ENCODE results near the gene LEMD1. TPM values are rescaled to one million over a fixed set of nuclear protein-coding genes. Genes with fewer than 3 reads are reported as not detected.
A peak's percentile ranks its signal among the peaks of the same experiment; 100 is the strongest.

The LEMD1 gene
- total RNA-seq, 1 donor, result not detected

GRCh38 chr1:205451759-205452164, 29.9 kb upstream of the LEMD1 start:
- no peak overlapping the region for H3K4me3 ChIP-seq (ENCODE audit: low read depth, low read length)
- no peak for TF ChIP-seq CTCF (IDR thresholded peaks at IDR 0.05; ENCODE audit: insufficient read depth, low read depth, low read length)
- no peak for DNase-seq (ENCODE audit: low read depth)

DNA sequence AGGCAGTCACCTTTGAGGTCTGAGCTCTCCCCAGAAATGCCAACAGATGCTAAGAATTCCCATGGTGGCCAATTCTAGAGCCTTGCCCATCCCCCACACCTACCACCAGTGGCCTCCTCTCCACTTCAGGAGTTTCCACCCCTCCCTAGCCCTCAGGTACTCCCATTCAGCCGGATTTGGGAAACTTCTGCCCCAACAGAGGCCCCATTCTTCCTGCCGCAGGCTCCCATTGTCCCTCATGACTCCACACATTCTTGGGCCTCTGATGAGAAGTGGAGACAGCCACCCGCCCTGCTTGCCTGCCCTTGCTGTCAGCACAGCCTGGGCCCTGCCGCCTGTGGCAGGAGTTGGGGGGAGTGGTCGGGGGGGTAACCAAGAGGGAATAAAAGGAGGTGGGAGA, 29.3 kb upstream of the LEMD1 start:
- TF ChIP-seq CTCF (IDR thresholded peaks at IDR 0.05; ENCODE audit: insufficient read depth, low read depth, low read length), result no peak
- DNase-seq (ENCODE audit: low read depth), result no peak

DNA sequence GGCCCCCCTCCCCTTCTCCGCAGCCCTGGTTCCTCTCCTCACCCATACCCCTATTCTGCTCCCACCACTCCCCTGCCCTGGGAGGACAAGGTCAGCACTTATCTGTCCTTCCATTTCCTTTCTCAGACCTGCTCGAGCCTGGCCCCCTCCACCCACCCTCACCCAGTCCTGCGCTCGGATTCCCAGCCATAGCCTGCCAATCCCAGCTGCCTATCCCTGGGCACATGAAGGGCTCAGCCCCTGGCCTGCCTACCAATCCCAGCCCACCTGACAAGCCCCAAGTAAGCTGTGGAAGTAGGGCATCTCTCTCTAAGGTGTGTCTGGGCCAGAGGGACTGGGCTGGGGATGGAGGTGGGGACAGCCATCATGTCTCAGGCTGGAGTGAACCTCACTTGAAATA, 28.6 kb upstream of the LEMD1 start:
- no peak overlapping the region for H3K4me3 ChIP-seq (ENCODE audit: low read depth, low read length)
- DNase-seq (ENCODE audit: low read depth), result no peak

More for the DNA sequence above, 29.3 kb upstream of the LEMD1 start:
- H3K4me3 ChIP-seq (ENCODE audit: low read depth, low read length), result no peak overlapping the region

DNA sequence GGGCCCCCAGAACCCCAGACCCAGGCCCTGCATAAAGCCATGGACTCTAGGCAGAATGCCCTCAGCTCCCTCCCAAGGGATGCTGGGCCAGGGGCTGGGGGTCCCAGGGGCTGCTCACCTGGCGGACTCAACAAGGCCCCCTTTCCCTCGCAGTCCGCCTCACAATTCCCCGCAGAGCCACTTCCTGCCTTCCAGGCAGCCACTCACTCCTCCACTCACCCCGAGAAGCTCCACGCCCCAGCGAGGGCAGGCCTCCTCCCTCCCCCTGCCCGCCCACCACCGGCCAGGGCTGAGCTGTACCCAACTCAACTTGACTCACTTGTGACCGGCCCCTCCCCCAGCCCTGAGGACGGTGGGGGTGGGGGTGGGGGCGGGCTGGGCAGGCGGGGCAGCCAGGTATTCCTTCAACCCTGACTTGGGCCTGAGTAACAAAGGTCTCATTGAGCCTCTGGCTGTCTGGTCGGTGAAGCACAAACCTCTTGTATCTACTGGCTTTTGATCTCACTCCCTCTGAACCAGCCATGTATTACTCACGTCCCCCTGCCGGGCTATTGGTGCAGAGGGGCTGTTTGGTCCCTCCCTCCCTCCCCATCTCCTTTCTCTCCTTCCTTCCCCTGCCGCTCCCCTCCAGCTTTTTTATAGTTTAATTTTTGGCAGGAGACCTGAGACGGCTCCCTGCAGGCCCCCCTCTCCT, 28.0 kb upstream of the LEMD1 start:
- DNase-seq (ENCODE audit: low read depth), result peak; percentile 17
- peak overlapping the region; percentile 38 for H3K4me3 ChIP-seq (ENCODE audit: low read depth, low read length)
- no peak for TF ChIP-seq CTCF (IDR thresholded peaks at IDR 0.05; ENCODE audit: insufficient read depth, low read depth, low read length)

More for the DNA sequence above, 28.6 kb upstream of the LEMD1 start:
- TF ChIP-seq CTCF (IDR thresholded peaks at IDR 0.05; ENCODE audit: insufficient read depth, low read depth, low read length), result no peak

DNA sequence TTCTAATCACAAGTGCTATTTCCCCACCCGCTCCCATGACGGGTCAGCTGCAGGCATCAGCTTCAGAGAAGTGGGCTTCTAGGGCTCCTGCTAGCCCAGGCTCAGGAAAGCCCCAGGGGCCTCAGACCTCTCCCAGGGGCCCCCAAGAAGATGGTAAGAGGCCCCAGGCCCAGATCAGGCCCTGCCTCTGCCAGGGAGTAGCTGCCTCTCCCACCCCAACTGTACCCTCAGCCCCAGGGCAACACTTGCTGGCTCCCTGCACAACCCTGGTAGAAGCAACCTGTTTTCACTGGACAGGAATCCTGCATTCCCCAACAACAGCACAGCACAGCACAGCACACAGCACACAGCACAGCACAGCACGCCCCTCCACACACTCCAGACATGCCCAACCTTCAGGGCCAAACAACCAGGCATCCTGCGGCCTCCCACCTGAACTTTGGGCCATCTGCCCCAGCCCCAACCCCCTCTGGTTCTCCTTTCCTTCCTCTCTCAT, 27.4 kb upstream of the LEMD1 start:
- DNase-seq (ENCODE audit: low read depth), result no peak
- TF ChIP-seq CTCF (IDR thresholded peaks at IDR 0.05; ENCODE audit: insufficient read depth, low read depth, low read length), result no peak

GRCh38 chr1:205448540-205449253, 26.8 kb upstream of the LEMD1 start:
- no peak for TF ChIP-seq CTCF (IDR thresholded peaks at IDR 0.05; ENCODE audit: insufficient read depth, low read depth, low read length)
- no peak overlapping the region for H3K4me3 ChIP-seq (ENCODE audit: low read depth, low read length)
- DNase-seq (ENCODE audit: low read depth), result no peak

More for the DNA sequence above, 27.4 kb upstream of the LEMD1 start:
- H3K4me3 ChIP-seq (ENCODE audit: low read depth, low read length), result peak overlapping the region; percentile 38
